Measurements from ENCODE around the gene SVEP1. TPM values are rescaled to one million over a fixed set of nuclear protein-coding genes. Genes with fewer than 3 reads are reported as not detected.

Gene SVEP1
- polyA plus RNA-seq, 1 donor, result 6.2 TPM

DNA sequence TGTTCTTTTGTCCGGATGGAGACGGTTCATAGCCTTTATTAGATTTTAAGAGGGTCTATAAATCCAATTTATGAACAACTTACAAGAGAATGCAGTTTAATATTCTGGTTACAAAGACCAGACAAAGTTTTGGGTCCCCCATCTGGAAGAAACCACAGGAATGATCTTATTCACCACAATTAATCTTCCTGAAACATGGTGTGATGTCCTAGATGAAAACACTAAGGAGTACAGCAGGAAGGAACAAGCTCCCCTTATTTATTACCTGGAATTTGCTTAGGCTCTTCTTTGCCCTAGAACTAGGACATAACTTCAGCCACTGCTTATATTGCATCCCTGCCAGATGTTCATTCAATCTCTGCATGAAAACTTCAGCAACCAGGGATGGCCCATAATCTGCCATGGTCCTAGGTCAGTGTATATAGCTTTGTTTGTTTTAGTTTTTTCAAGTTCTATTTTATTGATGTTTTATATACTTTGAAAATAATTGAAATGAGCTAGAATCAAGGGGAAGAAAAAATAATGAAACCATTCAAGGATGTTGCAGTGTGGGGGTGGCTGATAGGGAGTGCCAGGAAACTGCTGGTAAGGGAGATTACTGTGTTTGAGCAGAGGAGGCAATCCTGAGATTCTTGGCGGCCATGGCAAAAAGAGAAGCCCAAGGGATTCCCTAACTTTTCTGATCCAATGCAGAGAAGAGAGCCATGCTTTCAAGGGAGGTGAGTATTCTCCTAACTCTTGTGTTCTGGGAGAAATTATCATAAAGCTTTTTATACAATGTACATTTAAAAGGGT, 258.7 kb downstream of the SVEP1 start:
- no peak for DNase-seq

DNA sequence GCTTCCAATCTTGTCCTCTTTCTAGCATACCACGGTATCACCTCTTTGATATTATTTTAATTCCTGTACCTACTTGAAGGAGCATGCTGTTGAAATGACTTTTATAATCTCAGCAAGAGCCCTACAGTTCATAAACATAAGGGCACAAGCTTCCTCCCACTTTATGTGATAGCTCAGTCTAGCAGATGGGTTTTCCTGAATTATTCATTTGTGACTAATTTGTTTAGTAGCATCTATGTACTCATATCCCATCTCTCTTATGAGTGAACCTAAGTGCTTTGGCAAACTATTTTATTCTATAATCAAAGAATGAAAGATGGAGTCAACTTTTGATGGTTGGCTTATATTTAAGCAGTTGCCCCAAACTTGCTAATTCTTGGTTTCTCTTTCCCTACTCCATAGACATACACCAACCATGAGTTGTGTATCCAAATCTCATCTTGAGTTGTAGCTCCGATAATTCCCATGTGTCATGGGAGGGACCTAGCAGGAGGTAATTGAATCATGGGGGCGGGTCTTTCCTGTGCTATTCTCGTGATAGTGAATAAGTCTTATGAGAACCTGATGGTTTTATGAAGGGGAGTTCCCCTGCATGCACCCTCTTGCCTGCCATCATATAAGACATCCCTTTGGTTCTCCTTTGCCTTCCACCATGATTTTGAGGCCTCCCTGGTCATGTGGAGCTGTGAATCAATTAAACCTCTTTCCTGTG, 259.6 kb downstream of the SVEP1 start:
- DNase-seq, result no peak

DNA sequence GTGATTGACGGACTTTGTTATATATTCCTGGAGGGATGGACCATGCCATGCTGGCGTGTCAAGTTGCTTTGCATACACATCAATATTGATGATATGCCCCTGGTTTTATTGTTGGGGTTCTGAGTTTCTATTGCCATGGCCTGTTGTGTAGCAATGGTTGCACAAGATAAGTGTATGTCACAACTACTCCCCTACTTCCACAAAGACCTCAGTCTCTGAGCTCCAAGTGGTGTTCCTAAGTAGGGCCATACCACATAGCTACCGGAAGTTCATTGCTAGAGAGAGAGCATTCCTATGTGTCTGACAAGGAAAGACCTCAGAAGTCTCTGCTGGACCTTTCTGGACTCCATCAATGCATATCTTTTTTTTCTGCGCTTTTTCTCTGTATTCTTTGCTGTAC, 261.6 kb downstream of the SVEP1 start:
- no peak for DNase-seq

DNA sequence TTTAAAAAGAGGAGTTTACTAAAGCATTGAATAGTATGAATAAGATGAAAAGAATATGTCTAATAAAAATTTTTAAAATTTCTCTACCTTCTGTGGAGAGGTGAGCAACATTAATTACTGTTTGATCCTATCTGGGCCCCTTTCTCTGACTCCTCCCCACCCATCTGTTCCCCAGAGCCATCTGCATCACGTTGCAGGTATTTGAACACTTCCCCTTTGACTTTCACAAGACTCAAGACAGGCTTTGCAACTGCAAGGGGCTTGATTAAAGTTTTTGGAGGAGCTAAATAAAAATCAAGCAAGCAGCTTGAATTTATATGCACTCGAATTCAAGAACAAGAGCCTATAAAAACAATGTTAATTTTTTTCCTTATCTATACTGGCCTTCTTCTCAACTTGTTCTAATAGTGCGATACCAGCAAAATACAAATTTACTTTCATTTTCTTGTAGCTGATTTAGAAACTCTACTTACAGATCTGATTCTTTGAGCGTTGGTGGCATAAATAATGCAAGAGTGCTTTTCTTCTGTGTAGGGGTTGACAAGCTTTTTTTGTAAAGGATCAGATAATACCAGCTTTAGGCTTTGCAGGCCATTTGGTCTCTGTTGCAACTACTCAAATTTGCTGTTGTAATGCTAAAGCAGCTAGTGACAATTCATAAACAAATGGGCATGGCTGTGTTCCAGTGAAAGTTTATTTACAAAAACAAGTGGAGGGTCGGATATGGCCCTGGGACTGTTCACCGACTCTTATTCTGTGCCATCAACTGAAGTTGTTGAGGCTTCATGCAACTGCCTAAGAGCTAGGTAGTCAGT, 263.1 kb downstream of the SVEP1 start:
- DNase-seq, result no peak

Other genes starting within 250 kb of the SVEP1 start
- not detected for gene TXNDC8, start 241.9 kb downstream of the SVEP1 start, polyA plus RNA-seq (ENCODE audit: insufficient read length)
- 0.15 TPM for gene MUSK, start 89.0 kb upstream of the SVEP1 start, polyA plus RNA-seq (ENCODE audit: insufficient read length)

Measured in left kidney (tissue), 2 donors.